HL-60/S4 treated with retinoic acid at 250 ng/mL for 4 days and 3 days (cell line): Measurements from ENCODE around the gene INS.

Source experiments
- in situ Hi-C: fragments of 300-500 bp; cut with MboI; formaldehyde crosslinking; loops from 2 replicates; pipeline ENCODE4 v1.7.0; 2022; ENCODE audit warnings: low sequenced_read_pairs

The INS gene

GRCh38 chr11:2149864-2150847, 10.9 kb downstream of the INS start:
- in situ Hi-C loops = loop anchor here (10.0 kb wide), 1 partner anchor 495 kb away; no protein-coding TSS in a partner anchor

- in situ Hi-C loops = loop anchor here (10.0 kb wide), 1 partner anchor 495 kb away; no protein-coding TSS in a partner anchor
Measured at GRCh38 chr11:2149460-2149859, 11.5 kb downstream of the INS start.

- in situ Hi-C loops = loop anchor here (10.0 kb wide), 1 partner anchor 494 kb away; no protein-coding TSS in a partner anchor
Measured at GRCh38 chr11:2148595-2148994, 12.4 kb downstream of the INS start.

- in situ Hi-C loops = loop anchor here (10.0 kb wide), 1 partner anchor 493 kb away; no protein-coding TSS in a partner anchor
Measured at GRCh38 chr11:2147391-2147790, 13.6 kb downstream of the INS start.

GRCh38 chr11:2146051-2146450, 15.0 kb downstream of the INS start:
- in situ Hi-C loops = loop anchor here (10.0 kb wide), 1 partner anchor 491 kb away; no protein-coding TSS in a partner anchor

GRCh38 chr11:2144544-2145248, 16.3 kb downstream of the INS start:
- in situ Hi-C loops = loop anchor here (10.0 kb wide), 1 partner anchor 490 kb away; no protein-coding TSS in a partner anchor

- in situ Hi-C loops = loop anchor here (10.0 kb wide), 1 partner anchor 489 kb away; no protein-coding TSS in a partner anchor
Measured at GRCh38 chr11:2143799-2144543, 17.0 kb downstream of the INS start.

- in situ Hi-C loops = loop anchor here (10.0 kb wide), 1 partner anchor 489 kb away; no protein-coding TSS in a partner anchor
Measured at GRCh38 chr11:2143477-2143798, 17.6 kb downstream of the INS start.

- in situ Hi-C loops = loop anchor here (10.0 kb wide), 1 partner anchor 488 kb away; no protein-coding TSS in a partner anchor
Measured at GRCh38 chr11:2142762-2143202, 18.2 kb downstream of the INS start.

GRCh38 chr11:2142300-2142759, 18.7 kb downstream of the INS start:
- in situ Hi-C loops = loop anchor here (10.0 kb wide), 1 partner anchor 488 kb away; no protein-coding TSS in a partner anchor

GRCh38 chr11:2140411-2141400, 20.3 kb downstream of the INS start:
- in situ Hi-C loops = loop anchor here (10.0 kb wide), 1 partner anchor 486 kb away; no protein-coding TSS in a partner anchor

GRCh38 chr11:2139621-2140337, 21.2 kb downstream of the INS start:
- in situ Hi-C loops = loop anchor here (10.0 kb wide), 1 partner anchor 485 kb away; no protein-coding TSS in a partner anchor

GRCh38 chr11:2139123-2139521, 21.9 kb downstream of the INS start, which contains the start of gene IGF2:
IGF2 (minus strand) TSS chr11:2139389; CDS start chr11:2135523, 3,866 bp downstream.
- in situ Hi-C loops = no loop called here

- in situ Hi-C loops = no loop called here
Measured at GRCh38 chr11:2138431-2139122, 22.4 kb downstream of the INS start.

- in situ Hi-C loops = no loop called here
Measured at GRCh38 chr11:2138068-2138430, 23.0 kb downstream of the INS start.

GRCh38 chr11:2137202-2138067, 23.6 kb downstream of the INS start:
- in situ Hi-C loops = no loop called here

GRCh38 chr11:2136952-2137201, 24.1 kb downstream of the INS start:
- in situ Hi-C loops = no loop called here
